Activated T-cell treated with anti-CD3 and anti-CD28 coated beads, Interleukin-2, amount 50 U/mL, for 72 hours (primary cell): ENCODE measurements around the gene CADM1. TPM values are rescaled to one million over a fixed set of nuclear protein-coding genes. Genes with fewer than 3 reads are reported as not detected.

ENCODE experiments used
- ATAC-seq, 2 donors: fragments of 150-1000 bp; cut with Tn5 transposase; replicated peaks in 1 of 2; 2 replicates each; pipeline ENCODE4 v1.10.0; 2021; ENCODE audit warnings: moderate library complexity in 2 of 2, mild to moderate bottlenecking in 1 of 2
- DNase-seq, 2 donors: peaks; one replicate each; pipeline ENCODE4 v3.0.0; 2021 to 2022; ENCODE audit warnings: mixed read lengths in 1 of 2
- H3K27ac Mint-ChIP-seq: one replicate; pipeline ENCODE4 v1.8.0; 2022; ENCODE audit warnings: mild to moderate bottlenecking, moderate library complexity, mixed read lengths
- H3K27me3 Mint-ChIP-seq: one replicate; pipeline ENCODE4 v1.8.0; 2022; ENCODE audit warnings: low read depth, mixed read lengths
- H3K36me3 Mint-ChIP-seq, 2 donors: one replicate each; pipeline ENCODE4 v1.8.0; 2022; ENCODE audit warnings: mixed read lengths in 2 of 2, mild to moderate bottlenecking in 1 of 2; ENCODE audit not compliant: insufficient read depth in 2 of 2
- H3K4me1 Mint-ChIP-seq: one replicate; pipeline ENCODE4 v1.8.0; 2022; ENCODE audit warnings: low read depth, mixed read lengths
- H3K4me3 Mint-ChIP-seq, 2 donors: one replicate each; pipeline ENCODE4 v1.8.0; 2022; ENCODE audit warnings: mild to moderate bottlenecking in 2 of 2, mixed read lengths in 2 of 2, moderate library complexity in 2 of 2
- H3K9me3 Mint-ChIP-seq, 2 donors: one replicate each; pipeline ENCODE4 v1.8.0; 2022; ENCODE audit warnings: mixed read lengths in 2 of 2
- total RNA-seq, 2 donors: library from RNA; stranded (reverse); gene quantifications; one replicate each; pipeline ENCODE4 v1.2.3, GENCODE V29; 2022

CADM1 gene
- total RNA-seq, 2 donors from 2014 or later, result 1.7 to 2.1 TPM

DNA sequence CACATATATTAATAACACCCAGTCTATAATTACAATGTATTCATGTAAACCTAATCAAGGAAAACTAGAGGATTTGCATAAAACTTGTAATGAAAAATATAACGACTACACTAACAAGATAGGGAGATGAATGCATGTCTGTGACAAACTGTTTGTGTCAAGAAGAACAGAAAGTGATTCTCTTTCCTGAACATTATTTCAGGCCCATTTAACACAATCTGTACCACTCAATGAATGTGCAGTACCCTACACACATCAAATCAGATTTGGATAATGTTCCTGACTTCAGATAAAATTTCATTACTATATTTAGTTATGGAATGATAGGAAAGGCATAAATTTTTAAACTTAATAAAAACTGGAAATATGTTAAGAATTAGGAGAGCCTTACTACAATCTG, 93.1 kb downstream of the CADM1 start:
- H3K36me3 Mint-ChIP-seq, result no peaks in the 10 kb centered on the region
- H3K4me1 Mint-ChIP-seq, result no peaks in the 10 kb centered on the region
- no peaks in the 10 kb centered on the region for H3K9me3 Mint-ChIP-seq
- ATAC-seq (no peak), DNase-seq (no peak)
- no peak overlapping the region for H3K27ac Mint-ChIP-seq
- no peak overlapping the region for H3K4me3 Mint-ChIP-seq
- no peaks in the 10 kb centered on the region for H3K27me3 Mint-ChIP-seq

DNA sequence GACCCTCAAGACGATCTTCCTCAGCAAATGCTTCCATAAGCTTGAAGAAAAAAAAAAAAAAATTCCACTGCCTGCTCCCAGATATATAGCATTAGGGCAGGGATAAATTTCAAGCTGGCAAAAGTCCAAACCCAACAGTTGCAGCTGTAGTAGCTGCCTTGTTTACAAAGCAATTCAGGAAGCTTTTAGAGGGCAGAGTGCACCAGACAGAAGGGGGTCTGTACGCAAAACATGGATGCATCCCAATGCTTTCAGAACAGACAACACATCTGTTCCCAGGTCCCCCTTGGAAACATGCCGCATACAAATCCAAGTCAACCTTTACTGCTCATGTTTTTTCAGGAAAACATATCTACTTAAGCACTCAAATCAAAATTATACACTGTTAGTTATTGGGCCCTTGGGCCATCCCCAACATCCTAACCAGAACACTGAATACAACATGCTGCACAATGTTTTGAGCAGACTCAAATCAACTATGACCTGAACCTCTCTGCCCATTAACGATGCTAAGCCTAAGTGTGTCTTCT, 94.5 kb downstream of the CADM1 start:
- Mint-ChIP-seq H3K9me3 (no peaks in the 10 kb centered on the region), H3K27me3 (no peaks in the 10 kb centered on the region), H3K27ac (no peak overlapping the region), H3K36me3 (no peaks in the 10 kb centered on the region), H3K4me3 (no peak overlapping the region), H3K4me1 (no peaks in the 10 kb centered on the region)
- DNase-seq (no peak), ATAC-seq (no peak)

DNA sequence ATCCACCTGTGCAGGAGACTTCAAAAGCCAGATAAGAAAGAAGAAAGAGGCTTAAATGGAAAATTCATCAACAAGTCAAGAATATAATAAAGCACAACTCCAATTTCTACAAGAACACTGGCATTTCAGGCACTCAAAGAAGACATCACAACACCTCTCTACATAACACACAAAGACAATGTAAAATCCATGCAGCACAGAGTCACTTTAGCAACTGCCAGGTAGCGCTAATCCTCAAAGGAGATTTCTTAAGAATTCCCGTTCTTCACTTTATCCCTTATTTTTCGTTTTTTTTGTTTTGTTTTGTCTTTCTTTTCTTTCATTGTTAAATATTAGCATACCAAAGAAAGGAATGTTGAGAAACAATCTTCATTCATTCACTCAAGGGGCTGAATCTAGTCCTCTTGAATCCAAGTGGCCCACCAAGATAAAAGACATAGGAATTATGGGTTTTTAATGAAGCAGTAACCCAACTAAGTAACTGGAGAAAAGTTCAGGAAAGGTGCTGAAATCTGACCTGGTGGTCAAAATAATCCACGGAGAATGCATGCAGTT, 95.0 kb downstream of the CADM1 start:
- H3K4me3 Mint-ChIP-seq, result no peak overlapping the region

DNA sequence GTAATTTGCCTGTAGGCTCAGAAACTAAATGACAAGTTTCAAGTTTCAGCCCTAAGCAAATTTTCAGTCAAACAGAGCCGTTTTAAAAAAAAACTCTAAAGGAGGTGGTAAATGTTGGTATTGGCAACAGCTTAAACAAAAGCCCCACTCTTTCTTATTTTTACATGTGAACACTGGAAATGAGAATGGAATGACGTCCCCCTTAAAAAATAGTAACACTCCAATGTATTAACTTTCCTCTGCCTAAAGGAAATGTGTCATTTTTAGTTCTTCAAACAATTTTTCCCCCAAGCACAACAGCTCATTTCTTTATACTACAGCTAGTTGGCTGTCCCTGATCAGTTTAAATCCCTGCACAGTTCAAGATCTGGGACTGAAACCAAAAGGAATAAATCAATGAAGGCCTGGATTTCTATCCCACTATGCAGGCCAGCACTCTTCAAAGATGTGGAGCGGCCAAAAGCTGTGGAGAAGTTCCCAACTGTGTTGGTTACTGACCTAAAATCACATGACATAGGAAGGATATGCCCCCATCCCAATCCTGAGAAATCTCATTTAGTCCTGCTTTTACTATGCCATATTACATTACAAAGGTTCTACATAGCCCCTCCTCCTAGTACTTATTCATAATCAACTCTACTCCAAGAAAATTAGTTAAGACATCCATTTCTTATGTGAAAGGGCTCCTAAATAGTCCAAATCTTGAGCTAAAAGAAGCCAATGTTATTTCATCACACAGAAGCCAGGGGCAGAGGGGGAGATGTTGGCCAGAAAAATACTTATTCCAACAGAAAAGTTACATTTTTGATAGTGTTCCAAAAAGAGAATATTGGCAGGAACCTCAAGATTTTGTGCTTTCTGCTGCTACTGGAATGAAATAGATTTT, 95.9 kb downstream of the CADM1 start:
- no peak for ATAC-seq
- Mint-ChIP-seq H3K9me3 (no peaks in the 10 kb centered on the region), H3K27ac (no peak overlapping the region), H3K27me3 (no peaks in the 10 kb centered on the region), H3K4me1 (no peaks in the 10 kb centered on the region), H3K4me3 (no peak overlapping the region), H3K36me3 (no peaks in the 10 kb centered on the region)
- DNase-seq, result no peak

More for the DNA sequence above, 95.0 kb downstream of the CADM1 start:
- no peaks in the 10 kb centered on the region for H3K36me3 Mint-ChIP-seq
- DNase-seq (no peak), ATAC-seq (no peak)
- no peaks in the 10 kb centered on the region for H3K9me3 Mint-ChIP-seq
- H3K27me3 Mint-ChIP-seq, result no peaks in the 10 kb centered on the region
- H3K27ac Mint-ChIP-seq, result no peak overlapping the region
- H3K4me1 Mint-ChIP-seq, result no peaks in the 10 kb centered on the region

DNA sequence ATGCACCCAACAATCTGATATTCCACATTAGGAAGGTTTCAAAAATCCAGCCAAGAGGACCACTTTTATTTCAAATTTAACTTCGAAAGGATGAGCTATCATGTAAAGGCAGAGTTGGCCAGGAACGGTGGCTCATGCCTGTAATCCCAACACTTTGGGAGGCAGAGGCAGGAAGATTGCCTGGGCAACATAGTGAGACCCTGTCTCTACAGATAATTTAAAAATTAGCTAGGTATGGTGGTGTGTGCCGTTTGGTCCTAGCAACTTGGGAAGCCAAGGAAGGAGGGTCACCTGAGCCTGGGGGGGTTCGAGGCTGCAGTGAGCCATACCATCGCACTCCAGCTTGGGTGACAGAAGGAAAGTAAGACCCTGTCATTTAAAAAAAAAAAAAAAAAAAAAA, 96.7 kb downstream of the CADM1 start:
- Mint-ChIP-seq H3K27me3 (no peaks in the 10 kb centered on the region), H3K27ac (no peak overlapping the region), H3K36me3 (no peaks in the 10 kb centered on the region)

DNA sequence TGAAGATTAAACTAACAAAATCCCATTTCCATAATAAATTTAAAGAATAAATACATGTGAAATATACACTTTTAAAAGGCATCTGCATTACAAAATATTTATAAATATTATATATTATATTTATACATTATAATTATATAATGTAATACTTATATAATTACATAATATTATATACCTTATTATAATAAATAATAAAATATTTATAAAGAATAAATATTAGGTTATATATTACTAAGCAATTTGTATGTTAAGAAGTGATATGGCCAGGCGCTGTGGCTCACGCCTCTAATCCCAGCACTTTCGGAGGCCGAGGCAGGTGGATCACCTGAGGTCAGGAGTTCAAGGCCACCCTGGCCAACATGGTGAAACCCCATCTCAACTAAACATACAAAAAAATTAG, 97.8 kb downstream of the CADM1 start:
- Mint-ChIP-seq H3K4me3 (no peak overlapping the region), H3K36me3 (no peaks in the 10 kb centered on the region), H3K27ac (no peak overlapping the region), H3K27me3 (peaks cover 3% of the 10 kb centered on the region), H3K9me3 (no peaks in the 10 kb centered on the region), H3K4me1 (no peaks in the 10 kb centered on the region)
- ATAC-seq (no peak), DNase-seq (no peak)

More for the DNA sequence above, 96.7 kb downstream of the CADM1 start:
- no peak overlapping the region for H3K4me3 Mint-ChIP-seq
- no peaks in the 10 kb centered on the region for H3K9me3 Mint-ChIP-seq
- H3K4me1 Mint-ChIP-seq, result no peaks in the 10 kb centered on the region
- ATAC-seq, result no peak
- no peak for DNase-seq

DNA sequence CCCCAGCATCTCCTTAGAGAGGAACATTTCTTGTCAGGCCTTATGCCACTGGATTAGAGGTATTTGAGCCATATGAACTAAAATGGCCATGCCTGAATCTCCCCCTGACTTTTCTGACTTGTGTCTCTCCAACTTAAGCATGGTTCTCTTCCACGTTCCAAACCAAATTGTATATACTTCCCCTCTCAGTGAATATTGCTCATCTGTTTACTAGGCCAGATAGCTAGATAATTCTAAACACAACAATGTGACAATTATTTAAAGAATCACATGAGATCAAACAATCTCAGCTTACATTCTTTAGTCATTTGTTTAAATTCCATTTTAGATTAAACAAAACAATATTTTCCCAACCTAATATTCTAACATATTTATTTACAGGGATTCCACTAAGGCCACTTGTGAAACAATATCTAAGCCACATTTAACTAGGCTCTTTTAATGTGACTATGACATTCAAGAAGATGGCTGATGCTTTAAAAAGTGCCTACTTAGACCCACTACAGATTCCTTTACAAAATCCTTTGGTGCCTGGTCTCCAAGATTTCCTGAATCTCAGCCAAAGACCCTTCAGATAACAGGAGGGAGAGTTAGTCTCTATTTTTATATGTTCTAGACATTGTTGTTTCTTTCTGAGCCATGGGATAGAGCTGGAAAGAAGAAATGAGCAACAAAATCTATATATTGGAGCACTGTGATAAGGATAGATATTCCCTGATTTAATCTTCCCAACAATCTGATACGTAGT, 105.7 kb downstream of the CADM1 start:
- H3K27ac Mint-ChIP-seq, result no peak overlapping the region
- no peaks in the 10 kb centered on the region for H3K4me1 Mint-ChIP-seq
- peaks cover 12% of the 10 kb centered on the region for H3K27me3 Mint-ChIP-seq
- DNase-seq (no peak), ATAC-seq (no peak)
- no peak overlapping the region for H3K4me3 Mint-ChIP-seq
- H3K9me3 Mint-ChIP-seq, result peaks cover 0 to 2% of the 10 kb centered on the region in 2 donors
- no peaks in the 10 kb centered on the region for H3K36me3 Mint-ChIP-seq

DNA sequence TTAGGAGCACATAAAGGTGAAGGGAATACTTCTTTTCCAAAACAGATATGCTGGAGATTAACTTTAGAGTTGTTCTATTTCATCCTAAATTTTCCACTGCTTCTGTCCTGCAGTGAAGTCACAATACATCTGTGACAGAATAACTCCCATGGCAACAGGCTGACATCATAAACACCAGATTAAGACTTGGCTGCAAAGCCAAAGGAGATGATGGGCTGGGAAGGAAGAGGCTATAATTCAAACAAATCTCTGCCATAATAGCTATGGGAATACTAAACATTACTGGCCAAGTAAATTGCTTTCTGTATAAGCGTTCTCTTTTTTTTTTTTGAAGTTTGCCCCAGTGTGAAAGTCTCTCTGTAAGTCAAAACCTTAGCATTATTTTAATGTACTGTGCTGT, 107.7 kb downstream of the CADM1 start:
- Mint-ChIP-seq H3K27me3 (peaks cover 10% of the 10 kb centered on the region), H3K27ac (no peak overlapping the region), H3K36me3 (no peaks in the 10 kb centered on the region), H3K9me3 (peaks cover 0 to 2% of the 10 kb centered on the region in 2 donors), H3K4me1 (no peaks in the 10 kb centered on the region), H3K4me3 (no peak overlapping the region)
- ATAC-seq (no peak), DNase-seq (no peak)

DNA sequence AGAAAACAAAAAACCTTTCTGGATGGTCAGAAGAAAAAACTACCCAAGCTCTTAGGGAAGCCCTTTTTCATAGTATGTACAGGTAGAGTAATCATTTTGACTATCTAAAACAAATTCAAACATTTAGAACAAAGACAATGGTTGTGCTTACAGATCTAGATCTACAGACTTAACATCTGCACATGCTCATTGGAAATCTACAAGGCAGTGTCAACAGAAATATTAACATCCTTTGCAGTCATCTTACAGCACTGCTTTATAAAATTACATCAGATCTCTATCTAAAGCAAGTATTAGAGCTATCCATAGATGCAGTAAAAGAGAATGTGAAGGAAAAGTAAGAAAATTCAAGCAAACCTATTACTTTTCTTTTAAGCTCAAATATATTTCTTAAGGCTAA, 110.3 kb downstream of the CADM1 start:
- Mint-ChIP-seq H3K4me3 (no peak overlapping the region), H3K9me3 (peaks cover 0 to 2% of the 10 kb centered on the region in 2 donors), H3K36me3 (no peaks in the 10 kb centered on the region), H3K27ac (no peak overlapping the region), H3K4me1 (no peaks in the 10 kb centered on the region), H3K27me3 (peaks cover 7% of the 10 kb centered on the region)
- ATAC-seq, result no peak
- no peak for DNase-seq

DNA sequence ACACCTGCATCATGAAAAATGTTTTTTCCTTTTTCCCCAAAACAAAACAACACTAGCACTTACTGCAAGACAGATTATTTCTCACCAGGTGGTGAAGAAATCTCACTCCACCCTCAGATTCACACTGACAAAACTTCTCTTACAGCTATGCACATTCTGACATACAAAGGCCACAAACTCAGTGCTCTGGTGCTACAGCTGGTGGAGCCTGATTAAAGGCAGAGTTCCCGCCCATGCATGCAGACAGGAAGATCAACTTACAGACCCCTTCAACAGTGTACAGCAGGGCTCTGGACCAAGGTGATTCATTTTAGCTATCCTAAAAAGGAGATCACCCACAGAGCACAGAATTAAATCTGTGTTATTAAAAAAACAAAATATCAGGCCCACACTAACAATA, 112.6 kb downstream of the CADM1 start:
- Mint-ChIP-seq H3K27me3 (peaks cover 31% of the 10 kb centered on the region), H3K27ac (no peak overlapping the region), H3K4me3 (no peak overlapping the region), H3K9me3 (peaks cover 0 to 2% of the 10 kb centered on the region in 2 donors), H3K4me1 (no peaks in the 10 kb centered on the region), H3K36me3 (no peaks in the 10 kb centered on the region)
- ATAC-seq (no peak), DNase-seq (no peak)

DNA sequence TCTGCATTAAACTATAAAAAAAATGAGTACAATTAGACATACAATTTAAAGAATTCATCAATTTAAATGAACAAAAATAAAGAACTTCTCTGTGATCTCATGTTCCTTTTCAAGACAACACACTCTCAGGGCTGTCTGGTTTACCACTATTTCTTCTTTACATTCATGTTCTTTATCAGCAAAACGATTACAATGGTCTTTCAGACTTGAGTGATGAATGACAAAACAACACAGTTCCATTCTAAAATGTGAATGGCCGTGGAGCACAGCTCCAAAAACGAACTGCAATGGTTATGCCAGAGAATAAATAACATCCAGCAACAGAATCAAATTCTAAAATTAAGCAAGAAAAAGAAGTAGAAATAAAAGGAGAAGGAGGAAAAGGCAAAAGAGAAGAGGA, 113.1 kb downstream of the CADM1 start:
- no peaks in the 10 kb centered on the region for H3K36me3 Mint-ChIP-seq
- H3K9me3 Mint-ChIP-seq, result peaks cover 0 to 2% of the 10 kb centered on the region in 2 donors
- ATAC-seq (no peak), DNase-seq (no peak)
- H3K27me3 Mint-ChIP-seq, result peaks cover 33% of the 10 kb centered on the region
- no peak overlapping the region for H3K27ac Mint-ChIP-seq
- H3K4me3 Mint-ChIP-seq, result no peak overlapping the region
- no peaks in the 10 kb centered on the region for H3K4me1 Mint-ChIP-seq

DNA sequence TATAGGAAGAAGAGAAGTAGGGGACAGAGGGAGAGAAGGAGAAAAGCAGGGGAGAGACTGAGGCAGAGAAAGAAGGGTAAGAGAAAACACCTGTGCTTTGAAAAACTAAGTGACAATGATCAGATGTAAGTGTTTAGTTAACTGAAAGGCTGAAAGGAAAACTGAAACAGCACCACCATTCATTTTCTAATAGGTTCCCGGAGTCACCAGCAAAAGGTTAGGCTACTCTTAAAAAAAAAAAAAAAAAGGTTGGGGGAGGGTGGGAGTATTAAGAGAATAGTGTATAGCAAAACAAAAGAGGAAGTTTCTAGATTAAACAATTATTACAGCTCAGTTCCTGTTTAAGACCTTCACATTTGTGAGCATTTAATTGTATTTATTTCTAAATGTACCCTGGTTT, 113.8 kb downstream of the CADM1 start:
- H3K4me3 Mint-ChIP-seq, result no peak overlapping the region
- H3K36me3 Mint-ChIP-seq, result no peaks in the 10 kb centered on the region
- no peak overlapping the region for H3K27ac Mint-ChIP-seq
- ATAC-seq (no peak), DNase-seq (no peak)
- peaks cover 28% of the 10 kb centered on the region for H3K27me3 Mint-ChIP-seq
- no peaks in the 10 kb centered on the region for H3K4me1 Mint-ChIP-seq
- H3K9me3 Mint-ChIP-seq, result no peaks in the 10 kb centered on the region

DNA sequence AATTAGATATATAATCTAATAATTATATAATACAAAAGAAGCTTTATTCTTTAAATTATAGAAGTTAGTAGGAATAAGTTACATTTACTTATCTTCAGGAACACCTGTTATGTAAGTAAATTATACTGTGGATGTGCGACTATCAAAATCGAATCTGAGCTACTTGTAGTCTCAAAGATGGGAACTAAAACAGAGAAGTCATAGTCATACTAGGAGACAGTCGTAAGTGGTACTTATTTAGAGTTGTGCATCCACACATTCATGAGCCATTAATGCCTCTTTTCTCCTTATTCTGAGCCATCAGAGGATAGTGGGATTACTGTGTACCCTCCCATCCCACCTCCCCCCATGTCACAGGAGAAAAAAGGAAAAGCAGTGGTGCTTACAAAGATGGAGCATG, 114.4 kb downstream of the CADM1 start:
- Mint-ChIP-seq H3K36me3 (no peaks in the 10 kb centered on the region), H3K4me1 (no peaks in the 10 kb centered on the region), H3K27ac (no peak overlapping the region), H3K27me3 (peaks cover 28% of the 10 kb centered on the region), H3K4me3 (no peak overlapping the region), H3K9me3 (no peaks in the 10 kb centered on the region)
- ATAC-seq (no peak), DNase-seq (no peak)
